COLO829 (cell line): Measurements from ENCODE around the gene INKA2.

Source experiments
- DNase-seq: peaks from one replicate; pipeline ENCODE4 v3.0.0; 2012; ENCODE audit warnings: low spot score

The INKA2 gene

DNA sequence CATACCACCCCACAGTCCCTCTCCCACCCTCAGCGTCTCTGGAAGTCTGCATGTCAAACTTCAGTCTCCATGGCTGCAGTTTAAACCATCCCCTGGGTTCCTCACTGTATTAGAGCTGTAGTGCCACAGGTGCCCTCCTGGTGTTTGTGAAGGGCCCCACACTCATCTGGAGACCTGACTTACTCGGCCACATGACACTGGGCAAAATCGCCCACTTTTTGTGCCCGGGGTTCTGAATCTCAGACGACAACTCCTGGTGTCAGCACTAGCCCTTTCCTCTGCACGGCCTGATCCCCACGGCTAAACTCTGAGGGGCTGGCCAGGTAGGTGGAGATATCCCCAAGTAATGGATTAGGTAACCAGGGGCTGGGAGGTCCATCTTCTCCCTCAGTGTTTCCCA is 6.5 kb downstream of the INKA2 start:
- DNase-seq = no peak

DNA sequence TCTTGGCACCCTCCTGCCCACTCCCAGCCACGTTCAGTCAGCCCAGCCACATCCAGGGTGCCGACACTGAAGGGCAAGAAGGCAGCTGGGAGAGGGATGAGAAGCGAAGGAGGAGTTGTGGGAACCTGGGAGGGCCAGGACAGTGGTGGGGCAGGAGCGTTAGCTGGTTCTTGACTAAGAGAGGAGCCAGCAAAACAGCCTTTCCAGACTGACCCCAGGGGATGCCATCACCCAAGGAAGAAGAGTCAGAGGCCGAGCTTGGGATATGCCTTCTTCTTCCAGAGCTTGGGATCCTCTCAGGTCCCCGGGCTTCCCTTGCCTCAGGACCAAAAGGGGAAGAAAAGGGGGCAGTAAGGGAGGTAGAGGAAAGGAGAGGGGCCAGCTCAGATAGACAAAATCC is 7.2 kb downstream of the INKA2 start:
- no peak for DNase-seq

DNA sequence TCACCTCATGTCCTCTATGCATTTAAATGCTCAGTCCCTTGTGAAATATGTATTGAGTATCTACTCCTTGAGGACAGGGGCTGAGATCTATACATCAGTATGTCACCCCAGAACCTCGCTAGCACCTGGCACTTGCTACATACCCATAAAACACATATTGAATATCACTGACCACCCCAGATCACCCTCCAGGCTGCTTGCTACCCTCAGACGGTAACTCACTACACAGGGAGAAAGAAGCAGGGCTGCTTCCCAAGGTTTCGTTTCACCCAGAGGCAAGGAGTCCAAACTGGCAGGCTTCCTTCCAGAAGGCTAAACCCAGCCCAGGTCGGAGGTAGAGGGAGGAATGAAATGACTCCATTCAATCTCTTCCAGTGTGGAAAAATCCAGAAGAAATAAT is 8.5 kb downstream of the INKA2 start:
- no peak for DNase-seq

DNA sequence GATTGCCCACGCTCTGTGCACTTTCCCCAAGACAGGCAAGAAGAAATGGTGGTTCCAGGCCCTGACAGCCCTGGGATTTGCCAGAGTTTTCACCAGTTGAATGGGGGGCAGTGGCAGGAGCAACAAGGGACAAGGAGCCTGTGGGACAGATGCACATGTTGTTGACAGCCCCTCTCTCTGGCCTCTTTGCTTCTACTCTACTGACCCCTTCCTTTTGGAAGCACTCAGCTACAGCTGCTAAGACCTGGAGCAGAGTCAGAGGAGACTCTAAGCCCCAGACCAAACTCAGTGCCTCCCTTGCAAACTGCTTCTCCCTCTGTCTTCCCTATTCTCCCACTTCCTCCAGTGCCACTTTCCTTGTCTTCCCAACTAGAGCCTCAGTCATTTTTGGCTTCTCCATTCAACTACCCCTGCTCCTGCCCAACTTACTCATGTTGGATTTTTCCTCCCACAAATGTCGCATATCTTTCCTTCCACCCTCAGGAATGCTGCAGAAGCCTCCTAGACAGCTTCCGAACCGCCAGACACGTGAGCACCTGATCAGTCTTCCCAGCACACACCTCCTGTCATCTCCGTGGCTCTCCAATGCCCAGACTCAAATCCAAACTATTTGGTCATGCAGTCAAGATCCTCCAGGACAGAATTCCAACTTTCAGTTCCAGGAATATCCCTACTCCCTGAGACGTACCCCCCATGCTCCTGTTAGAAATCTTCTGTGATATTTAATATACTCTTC is 9.1 kb downstream of the INKA2 start:
- DNase-seq = no peak

DNA sequence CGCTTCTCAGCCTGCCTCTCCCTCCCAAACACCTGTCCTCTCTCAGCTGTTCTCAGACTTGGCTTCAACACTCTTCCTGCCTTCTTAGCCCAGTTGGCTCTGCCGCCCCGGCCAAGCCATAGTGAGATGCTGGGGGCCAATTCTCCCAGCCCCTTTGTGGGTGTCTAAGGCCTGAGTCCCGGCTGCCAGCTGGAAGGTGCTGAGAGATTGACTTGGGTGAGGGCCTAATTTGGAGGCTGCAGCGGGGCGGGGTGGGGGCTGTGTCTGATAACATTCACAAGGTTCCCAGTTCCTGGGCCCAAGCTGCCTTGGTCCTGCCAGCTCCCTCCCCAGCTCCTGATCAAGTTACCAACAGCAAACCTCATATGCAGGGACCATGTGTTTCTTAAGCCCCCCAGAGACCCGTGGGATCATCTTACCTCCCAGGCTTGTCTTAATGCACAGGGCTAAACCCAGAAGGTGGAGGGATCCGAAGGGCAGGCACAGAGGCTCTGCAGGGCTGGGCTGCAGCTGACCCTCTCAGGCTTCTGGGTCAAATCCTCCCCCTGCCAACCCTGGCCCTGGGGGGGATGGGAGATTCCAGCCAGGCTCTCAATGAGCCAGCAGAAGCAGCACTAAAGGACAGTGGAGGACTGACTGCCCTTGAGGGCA is 9.8 kb downstream of the INKA2 start:
- no peak for DNase-seq

DNA sequence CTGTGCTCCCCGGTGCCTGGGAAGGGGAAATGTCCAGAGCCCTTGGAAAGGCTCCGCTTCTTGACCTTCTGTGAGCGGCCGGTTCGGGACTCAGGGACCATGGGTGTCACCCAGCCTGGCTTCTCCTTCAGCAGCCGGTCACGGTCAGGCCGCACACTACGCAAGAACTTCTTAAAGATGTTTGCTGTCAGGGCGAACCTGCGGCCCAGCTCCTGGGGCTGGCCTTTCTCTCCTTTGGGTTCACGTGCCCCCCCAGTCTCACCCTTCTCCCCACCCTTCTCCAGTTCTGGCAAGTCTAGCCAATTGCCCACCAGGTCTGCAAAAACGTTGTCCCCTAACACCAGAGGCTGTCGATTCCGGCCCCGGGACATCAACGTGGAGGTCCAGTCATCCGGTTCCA is 12.1 kb downstream of the INKA2 start:
- DNase-seq = no peak

DNA sequence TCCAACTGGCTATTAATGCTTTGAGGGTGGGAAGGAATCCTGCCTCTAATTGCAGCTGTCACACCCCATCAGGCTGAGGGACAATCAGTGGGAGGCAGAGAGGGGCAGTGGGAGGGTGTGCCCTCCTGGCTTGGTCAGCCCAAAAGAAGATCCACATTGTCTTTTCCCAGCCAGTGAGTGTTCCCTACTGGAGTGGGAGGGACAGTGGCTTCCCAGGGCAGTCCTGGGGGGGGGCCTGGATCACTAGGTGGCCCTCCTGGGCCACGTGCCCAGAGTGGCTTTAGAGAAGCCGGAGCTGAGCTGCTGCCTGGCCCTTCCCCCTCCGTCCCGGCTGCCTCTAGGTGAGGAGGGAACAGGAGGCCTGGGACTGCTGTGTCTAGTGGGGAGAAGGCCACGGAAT is 14.0 kb downstream of the INKA2 start:
- no peak for DNase-seq

DNA sequence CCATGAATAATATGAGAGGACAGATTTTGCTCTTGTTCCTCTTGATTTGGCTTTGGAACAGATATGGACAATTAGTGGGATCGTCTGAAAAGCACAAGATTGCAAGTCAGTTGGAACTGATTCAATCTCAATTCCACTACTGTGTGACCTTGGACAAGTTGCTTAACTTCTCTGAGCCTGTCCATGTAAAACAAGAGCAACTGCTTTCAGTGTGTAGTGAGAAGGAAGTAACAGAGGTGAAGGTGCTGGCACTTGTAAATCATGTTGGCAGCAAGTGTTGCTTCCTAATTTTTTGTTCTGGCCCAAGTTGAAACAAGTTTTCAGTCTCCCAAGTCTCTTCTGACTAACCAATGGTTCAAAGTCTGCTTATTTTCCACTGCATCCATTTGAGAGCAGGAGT is 15.3 kb downstream of the INKA2 start:
- DNase-seq = no peak

DNA sequence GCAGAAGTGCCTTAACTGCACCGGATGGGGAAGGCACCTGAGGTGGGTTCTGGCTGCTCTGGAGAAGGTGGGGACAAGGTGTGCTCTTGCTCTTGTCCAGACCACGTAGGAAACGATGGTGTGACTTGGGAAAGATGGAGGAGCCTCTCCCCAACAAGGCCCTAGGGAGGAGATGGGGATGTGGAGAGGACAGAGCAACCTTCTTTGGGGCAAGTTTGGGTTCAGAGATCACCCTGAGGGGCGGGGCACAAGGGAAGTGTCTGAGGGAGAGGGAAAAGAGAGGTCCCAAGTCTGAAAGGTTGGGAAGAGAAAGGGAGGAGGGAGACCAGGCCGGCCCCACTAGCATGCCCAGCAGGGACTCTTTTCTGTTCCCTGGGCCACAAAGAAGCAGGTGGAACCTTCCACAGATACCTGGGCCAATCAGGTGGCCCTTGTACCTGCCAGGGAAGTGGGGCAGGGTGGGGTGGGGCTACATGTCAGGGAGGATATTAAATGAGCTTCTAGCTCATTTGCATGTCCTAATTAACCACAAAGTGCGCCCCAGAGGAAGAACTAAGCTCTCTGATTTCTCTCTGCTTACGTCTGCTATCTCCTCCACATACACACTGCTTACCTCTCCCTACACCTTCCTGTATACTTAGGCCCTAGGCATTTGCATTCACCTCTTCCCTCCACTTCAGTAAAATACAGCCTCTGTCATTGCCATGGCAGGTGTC is 15.9 kb downstream of the INKA2 start:
- DNase-seq = no peak

DNA sequence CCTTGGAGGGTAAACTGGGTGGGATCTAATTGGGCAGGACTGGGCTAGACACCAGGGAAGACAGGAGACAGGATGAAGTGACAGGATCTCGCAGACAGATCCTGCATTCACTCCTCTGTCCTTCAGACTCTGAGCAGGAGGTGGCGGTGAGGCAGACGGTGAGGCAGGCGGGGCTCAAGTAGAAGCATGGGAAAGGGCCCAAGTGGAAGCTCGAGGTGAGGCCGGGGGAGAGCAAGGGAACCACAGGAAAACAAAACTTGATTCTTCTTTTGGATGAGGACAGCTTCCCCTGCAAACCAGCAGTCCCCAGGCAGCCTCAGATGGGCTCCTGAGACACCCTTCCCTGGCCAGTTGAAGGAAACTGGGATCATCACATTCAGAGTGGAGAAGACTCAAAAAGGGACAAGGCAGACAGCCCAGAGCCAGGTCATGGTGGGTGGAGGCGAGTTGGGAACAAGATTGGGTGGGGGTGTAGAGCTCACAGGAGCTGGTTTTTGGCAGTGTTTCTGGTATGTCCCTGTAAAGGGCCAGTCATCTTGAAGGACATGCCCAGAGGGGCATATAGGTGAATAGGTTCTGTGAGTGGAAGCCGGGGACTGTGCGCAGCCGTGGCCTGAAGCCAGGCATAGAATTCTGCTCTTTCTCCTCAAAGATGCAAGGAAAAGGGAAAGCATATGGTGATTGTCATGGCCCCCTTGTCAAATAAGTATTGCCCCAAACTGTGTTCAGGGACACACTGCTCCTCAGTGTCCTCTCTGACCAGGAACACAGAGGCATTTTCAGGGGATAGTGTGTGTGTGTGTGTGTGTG is 18.0 kb downstream of the INKA2 start:
- DNase-seq = no peak

DNA sequence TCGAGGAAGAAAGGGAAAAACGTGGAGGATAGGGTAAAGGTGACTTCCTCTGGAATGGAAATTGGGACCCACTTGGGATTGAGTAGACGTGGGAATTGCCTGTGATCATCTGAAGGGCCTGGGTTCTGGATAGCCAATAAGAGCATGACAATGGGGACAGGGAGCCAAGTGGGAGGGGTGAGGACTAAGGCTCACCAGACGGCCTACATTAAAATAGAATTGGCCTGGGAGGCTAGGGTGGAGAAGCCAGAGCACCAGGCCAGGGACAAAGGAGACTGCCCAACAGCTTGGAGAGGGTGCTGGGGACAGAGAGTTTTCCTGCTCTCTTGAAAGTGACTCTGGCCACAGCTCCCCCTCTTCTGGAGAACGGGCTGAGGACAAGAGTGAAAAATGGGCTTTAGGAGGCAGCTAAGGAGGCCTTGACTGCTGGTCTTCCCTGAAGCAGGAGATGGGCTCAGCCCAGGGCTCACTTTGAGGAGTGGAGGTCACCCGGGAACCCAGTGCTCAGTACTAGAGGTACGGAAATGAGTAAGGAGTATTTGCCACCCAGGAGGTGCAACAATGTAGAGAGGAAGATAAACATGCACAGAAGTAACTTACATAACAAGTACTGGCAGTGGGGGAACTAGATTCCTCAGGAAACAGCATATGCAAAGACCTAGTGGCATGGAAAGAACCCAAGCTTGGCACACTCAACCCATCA is 18.8 kb downstream of the INKA2 start:
- DNase-seq = no peak

DNA sequence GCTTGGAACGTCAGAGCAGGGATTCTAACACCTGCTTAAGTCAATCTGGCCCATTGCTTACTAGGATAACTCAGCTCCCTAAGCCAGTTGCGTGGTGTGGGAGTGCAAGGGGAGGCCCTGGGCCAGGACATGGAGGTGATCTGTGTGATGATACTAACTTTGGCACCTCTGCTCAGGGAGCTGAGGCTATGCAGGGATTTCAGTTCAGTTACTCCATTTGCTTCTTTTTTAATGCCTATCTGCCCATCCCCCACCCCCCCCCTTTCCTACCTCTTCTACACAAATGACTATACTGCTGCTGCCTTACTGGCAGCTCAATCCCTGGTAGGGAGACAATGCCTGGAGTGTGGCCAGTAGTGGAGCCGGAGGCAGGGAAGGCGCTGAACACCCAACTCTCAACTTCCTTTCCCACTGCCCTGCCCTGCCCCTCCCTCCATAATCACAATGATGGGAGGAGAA is 19.5 kb downstream of the INKA2 start:
- DNase-seq = no peak

DNA sequence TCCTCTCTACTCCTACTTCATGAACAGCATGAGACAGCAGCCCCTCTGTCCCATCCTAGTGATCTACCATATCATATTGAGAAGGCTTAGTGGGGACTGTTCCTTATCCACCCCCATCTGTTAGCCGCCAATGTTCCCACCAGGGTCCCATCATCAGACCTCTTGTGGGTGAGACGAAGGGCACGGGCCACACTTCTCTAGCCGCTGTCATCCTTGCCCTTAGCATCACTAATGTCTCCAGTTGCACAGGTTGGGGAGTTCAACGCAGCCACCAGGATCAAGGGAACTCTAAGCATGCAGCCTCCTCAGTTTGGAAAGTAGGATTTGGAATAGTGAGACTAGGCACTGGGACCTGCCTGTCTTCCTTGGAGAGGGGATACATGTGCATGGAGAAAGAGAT is 20.1 kb downstream of the INKA2 start:
- DNase-seq = no peak

DNA sequence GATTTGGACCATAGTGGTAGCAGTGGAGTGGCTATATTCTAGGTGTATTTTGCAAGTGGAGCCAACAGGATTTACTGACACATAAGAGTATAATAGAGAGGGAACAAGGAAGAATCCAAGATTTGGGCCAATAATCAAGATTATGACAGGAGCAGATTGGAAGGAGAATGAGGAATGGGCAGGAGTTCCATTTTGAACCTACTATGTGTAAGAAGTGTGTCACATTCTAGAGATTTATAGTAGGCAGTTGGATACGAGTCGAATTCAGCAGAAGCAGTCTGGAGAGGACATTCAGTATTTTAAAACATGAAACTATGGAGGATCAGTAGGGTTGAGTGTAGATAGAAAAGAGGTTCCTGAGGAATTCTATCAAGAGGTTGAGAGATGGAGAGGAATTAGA is 21.7 kb downstream of the INKA2 start:
- no peak for DNase-seq

DNA sequence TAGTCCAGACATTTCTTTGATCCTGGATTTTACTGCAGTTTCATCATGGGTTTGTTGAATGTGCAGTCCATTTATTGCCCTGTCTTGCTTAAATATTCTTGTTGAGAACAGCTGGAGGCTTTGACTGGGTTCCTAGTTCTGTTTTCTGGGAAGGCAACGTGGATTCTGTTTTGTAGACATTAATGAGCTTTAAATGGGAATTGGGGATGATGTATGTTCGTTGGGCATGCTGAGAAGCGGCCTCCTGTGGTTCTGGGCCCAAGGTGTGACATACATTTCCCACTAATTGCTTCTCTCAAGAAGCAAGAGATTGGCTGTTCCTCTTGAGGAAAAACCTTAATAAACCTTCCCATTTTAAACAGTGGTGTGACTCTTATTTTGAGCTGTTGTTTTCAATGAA is 22.9 kb downstream of the INKA2 start:
- DNase-seq = no peak

DNA sequence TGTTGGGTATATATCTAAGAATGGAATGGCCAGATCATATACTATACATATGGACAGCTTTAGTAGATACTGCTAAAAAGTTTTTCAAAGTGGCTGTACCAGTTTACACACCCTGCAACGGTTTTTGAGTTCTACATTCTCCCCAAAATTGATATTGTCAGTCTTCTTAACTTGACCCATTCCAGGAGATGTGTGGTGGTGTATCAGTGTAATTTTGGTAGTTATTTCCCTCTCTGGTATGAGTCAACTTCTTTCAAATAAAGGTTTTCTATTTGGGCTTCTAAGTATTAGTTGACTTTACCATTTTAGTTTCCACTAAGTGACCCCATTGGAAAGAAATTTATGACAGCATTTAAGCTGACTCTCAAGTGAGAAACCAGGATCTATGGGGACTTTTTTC is 29.2 kb downstream of the INKA2 start:
- no peak for DNase-seq

DNA sequence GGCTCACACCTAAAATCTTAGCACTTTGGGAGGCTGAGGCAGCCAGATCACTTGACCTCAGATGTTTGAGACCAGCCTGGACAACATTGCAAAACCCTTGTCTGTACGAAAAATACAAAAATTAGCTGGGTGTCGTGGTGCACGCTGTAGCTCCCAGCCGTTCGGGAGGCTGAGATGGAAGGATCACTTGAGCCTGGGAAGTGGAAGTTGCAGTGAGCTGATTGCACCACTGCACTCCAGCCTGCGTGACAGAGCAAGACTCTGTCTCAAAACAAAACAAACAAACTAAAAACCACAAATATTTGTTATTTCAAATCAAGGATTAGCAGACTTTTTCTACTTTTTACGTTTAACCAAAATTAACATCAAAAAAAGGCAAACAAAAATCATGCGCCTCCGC is 31.3 kb downstream of the INKA2 start:
- DNase-seq = no peak

DNA sequence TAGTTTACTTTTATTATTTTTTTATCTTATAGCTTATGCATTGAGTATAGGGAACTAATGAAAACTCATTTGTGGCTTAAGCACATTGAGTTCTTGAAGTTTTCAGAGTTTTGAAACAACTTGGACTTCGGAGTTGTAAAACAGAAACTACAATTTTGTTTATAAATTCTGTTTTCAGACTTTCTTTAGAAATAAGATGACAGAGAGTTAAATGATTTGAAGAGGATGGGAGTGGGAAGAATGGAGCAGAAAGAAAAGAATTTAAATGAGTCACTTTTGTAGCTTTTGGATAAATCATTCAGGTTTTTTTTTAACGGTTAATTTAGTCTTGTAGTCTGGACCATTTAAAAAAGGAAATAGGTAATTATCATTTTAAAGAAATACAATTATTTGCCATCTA is 32.3 kb downstream of the INKA2 start:
- no peak for DNase-seq

DNA sequence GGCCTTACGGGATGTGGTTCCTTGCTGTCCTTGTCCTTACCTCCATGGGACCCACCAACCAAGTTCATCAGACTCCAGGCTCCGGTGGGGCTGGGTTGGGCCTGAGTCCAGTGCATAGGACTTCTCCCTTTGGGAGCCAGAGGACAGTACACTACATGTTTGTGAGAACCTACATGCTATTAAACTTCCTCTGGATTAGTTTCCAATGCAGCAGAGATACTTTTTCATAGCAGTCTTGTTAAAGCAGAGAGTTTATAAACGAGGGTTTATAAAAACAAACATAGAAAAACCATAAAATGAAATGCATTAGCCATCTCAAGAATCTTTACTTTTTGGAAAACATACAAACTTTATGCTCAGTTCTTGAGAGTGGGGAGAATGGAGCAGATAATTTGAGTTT is 33.4 kb downstream of the INKA2 start:
- no peak for DNase-seq

DNA sequence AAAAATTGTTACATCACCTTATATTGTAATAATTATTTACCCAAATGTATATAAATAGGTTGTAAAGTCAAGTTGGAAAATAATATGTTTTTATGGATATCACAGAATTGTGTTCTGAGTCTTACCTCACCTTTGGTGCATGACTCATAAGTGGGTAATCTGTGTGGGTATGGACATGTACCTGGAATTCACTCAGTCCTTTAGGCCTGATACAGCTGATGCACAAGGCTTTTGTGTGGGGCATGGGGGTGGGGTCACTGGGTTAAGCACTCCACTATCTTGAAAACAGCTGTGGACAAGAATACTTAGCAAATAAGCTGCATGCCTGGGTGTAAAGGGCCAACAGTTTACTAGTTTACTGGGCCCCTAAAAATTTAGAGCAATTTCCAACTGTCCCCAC is 34.4 kb downstream of the INKA2 start:
- DNase-seq = no peak

DNA sequence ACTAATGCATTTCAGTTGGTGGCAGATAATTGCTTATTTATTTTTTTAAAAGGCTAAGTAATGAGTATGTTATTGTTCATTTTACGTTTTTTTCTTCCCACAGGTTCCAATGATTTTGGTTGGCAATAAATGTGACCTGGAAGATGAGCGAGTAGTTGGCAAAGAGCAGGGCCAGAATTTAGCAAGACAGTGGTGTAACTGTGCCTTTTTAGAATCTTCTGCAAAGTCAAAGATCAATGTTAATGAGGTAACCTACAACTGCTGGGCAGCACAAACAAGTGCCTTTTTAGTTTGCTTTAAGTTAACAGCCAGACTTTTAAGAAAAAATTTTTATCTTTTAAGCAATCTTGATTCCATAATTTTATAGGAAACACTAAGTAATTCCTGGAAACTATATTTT is 35.0 kb downstream of the INKA2 start:
- no peak for DNase-seq

DNA sequence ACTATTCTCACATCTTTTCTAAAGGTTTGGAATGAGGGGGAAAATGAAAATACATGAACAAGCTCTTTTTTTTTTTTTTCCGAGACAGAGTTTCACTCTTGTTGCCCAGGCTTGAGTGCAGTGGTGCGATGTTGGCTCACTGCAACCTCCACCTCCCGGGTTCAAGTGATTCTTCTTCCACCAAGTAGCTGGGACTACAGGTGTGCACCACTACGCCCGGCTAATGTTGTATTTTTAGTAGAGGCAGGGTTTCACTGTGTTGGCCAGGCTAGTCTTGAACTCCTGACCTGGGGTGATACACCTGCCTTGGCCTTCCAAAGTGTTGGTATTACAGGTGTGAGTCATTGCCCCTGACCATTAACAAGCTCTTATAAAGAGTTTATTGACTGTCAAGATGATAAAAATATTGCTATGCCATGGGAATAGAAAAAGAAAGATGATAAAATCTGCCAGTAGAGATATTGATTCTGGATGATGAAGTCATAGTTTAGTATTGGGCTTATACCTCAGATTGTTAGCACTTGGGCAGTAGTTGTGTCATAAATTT is 36.6 kb downstream of the INKA2 start:
- DNase-seq = no peak
